Measurements from ENCODE around the gene TSPAN15. TPM values are rescaled to one million over a fixed set of nuclear protein-coding genes. Genes with fewer than 3 reads are reported as not detected.

TSPAN15 gene
- total and polyA plus RNA-seq, 2 of the 4 experiments (the other 2 are of a cell fraction), result 0.48 TPM; not detected in 1

DNA sequence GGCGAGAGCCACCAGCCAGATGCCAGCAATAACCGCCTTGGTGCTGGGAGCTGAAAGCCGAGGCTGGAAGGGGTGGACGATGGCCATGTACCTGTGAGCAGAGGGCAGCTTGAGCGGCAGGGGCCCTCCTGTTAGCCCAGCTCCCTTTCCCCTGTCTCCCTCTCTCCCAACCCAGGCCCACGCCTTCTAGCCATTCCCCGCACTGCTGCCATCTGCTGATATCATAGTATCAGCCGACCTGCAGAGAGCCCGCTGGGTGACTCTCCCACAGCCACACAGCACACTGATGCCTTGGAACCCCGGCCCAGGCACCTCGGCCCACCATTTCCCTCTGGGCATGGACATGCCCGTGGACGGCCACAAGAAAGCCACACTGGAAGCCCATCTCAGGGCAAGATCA lies 36.2 kb upstream of the TSPAN15 start:
- POLR2A ChIA-PET (ENCODE audit: unreplicated experiment), result no interaction called here
- dilution Hi-C loops (cut with HindIII; ENCODE audit: low sequenced_read_pairs, unreplicated experiment), result no loop called here
- Histone ChIP-seq H4K91ac (ENCODE audit: insufficient read depth, low read depth, low read length) (no peak overlapping the region), H3K56ac (ENCODE audit: extremely low read depth, insufficient read depth, low read length) (no peak overlapping the region), H3K4me1 (ENCODE audit: control insufficient read depth, insufficient read depth, low read length) (peaks cover 3% of the 10 kb centered on the region; the same call in 1 of the 2 replicates), H3K18ac (ENCODE audit: low read depth, low read length) (no peak overlapping the region), H3K9ac (ENCODE audit: low read depth, low read length) (no peak overlapping the region), H2AK9ac (replicated peaks; ENCODE audit: low read depth, low read length, poor library complexity) (no peak overlapping the region), H3K9me3 (ENCODE audit: control insufficient read depth, insufficient read depth, low read length) (no peaks in the 10 kb centered on the region), H2AFZ (replicated peaks; ENCODE audit: low read length, poor library complexity) (no peak overlapping the region), H4K5ac (ENCODE audit: low read depth, low read length) (no peak overlapping the region), H4K8ac (ENCODE audit: low read depth in 2 of 2, low read length in 2 of 2) (no peak overlapping the region), H4K20me1 (ENCODE audit: insufficient read depth, low read length) (no peaks in the 10 kb centered on the region), H2AK5ac (ENCODE audit: low read depth, low read length) (no peak overlapping the region), H2BK15ac (ENCODE audit: low read depth, low read length) (no peak overlapping the region), H3K4me2 (ENCODE audit: low read depth, low read length) (no peak overlapping the region), H2BK20ac (ENCODE audit: low read depth, low read length) (no peak overlapping the region), H3K27me3 (ENCODE audit: control insufficient read depth, insufficient read depth, low read length) (peaks cover 25% of the 10 kb centered on the region), H3K4ac (ENCODE audit: low read depth, low read length) (no peak overlapping the region), H3K36me3 (ENCODE audit: control insufficient read depth, insufficient read depth, low read length) (no peaks in the 10 kb centered on the region), H3K4me3 (ENCODE audit: insufficient read depth, low read depth, low read length) (no peak overlapping the region), H2BK5ac (ENCODE audit: low read depth, low read length, poor library complexity, severe bottlenecking) (no peak overlapping the region), H3K14ac (replicated peaks; ENCODE audit: low read depth, low read length) (no peak overlapping the region), H3K23ac (ENCODE audit: low read depth, low read length) (no peak overlapping the region), H3K9me1 (ENCODE audit: insufficient read depth, low read length) (no peaks in the 10 kb centered on the region), H2BK120ac (ENCODE audit: low read depth, low read length) (no peak overlapping the region), H3K79me1 (ENCODE audit: low read depth in 1 of 2, low read length in 2 of 2) (no peaks in the 10 kb centered on the region), H3K27ac (ENCODE audit: insufficient read depth, low read length) (no peak overlapping the region)
- in situ Hi-C loops (cut with MboI; ENCODE audit: low sequenced_read_pairs), result loop anchor here (10.0 kb wide), 1 partner anchor 410 kb away; no protein-coding TSS in a partner anchor
- ATAC-seq (ENCODE audit: low read depth) (no peak), DNase-seq (no peak)
- intact Hi-C loops (cut with micrococcal nuclease), result loop anchor here (10.0 kb wide), 1 partner anchor 630 kb away; no protein-coding TSS in a partner anchor
- no TSS peak for BruUV-seq (replicated peaks)
- CTCF ChIA-PET, result interaction anchor here (0.6 kb wide), 1 partner anchor 330 kb away, joined by 3 read pairs; no protein-coding TSS in a partner anchor
- 72% methylated on average over 6 of the region's 13 CpGs; no CpG with 5 or more reads in 1 of the 2 experiments for WGBS, 2 experiments (ENCODE audit: extremely low coverage in 2 of 2, insufficient read length in 1 of 2)
- no peak for TF ChIP-seq RAD21 (IDR thresholded peaks at IDR 0.05; ENCODE audit: low read length)
- no peak for TF ChIP-seq NFE2L2 (IDR thresholded peaks at IDR 0.05; ENCODE audit: low read depth, low read length)
- TF ChIP-seq MAZ (IDR thresholded peaks at IDR 0.05; ENCODE audit: borderline replicate concordance, low read depth, low read length), result no peak
- TF ChIP-seq CHD1 (IDR thresholded peaks at IDR 0.05; ENCODE audit: low read depth, low read length), result no peak
